Activated CD8-positive, alpha-beta T cell treated with anti-CD3 and anti-CD28 coated beads, Interleukin-2, amount 10 ng/mL, durations not matched to agents 7 days and 5 days (primary cell): ENCODE data around the gene PPM1N. TPM values are rescaled to one million over a fixed set of nuclear protein-coding genes. Genes with fewer than 3 reads are reported as not detected.

Experiments used
- ATAC-seq: fragments of 150-1000 bp; cut with Tn5 transposase; one replicate; pipeline ENCODE4 v1.10.0; 2021; ENCODE audit warnings: moderate library complexity
- CTCF ChIA-PET: fragments of 350-600 bp; sonication (Branson Sonifier 250); formaldehyde crosslinking; loops from one replicate; lab custom pipeline; 2021; ENCODE audit warnings: antibody characterized with exemption; lab: Charles Lee
- POLR2A ChIA-PET: fragments of 350-600 bp; sonication (Branson Sonifier 250); formaldehyde crosslinking; loops from one replicate; lab custom pipeline; 2021; ENCODE audit warnings: antibody characterized with exemption; lab: Charles Lee
- DNase-seq: peaks from one replicate; pipeline ENCODE4 v3.0.0-alpha.2; 2020
- H3K27ac Mint-ChIP-seq: one replicate; pipeline ENCODE4 v1.8.0; 2021; ENCODE audit warnings: mild to moderate bottlenecking, mixed read lengths
- H3K27me3 Mint-ChIP-seq: one replicate; pipeline ENCODE4 v1.8.0; 2021; ENCODE audit warnings: low read depth, mixed read lengths
- H3K36me3 Mint-ChIP-seq: one replicate; pipeline ENCODE4 v1.8.0; 2021; ENCODE audit warnings: low read depth, mixed read lengths
- H3K4me1 Mint-ChIP-seq: one replicate; pipeline ENCODE4 v1.8.0; 2021; ENCODE audit warnings: low read depth, mixed read lengths
- H3K4me3 Mint-ChIP-seq: one replicate; pipeline ENCODE4 v1.8.0; 2021; ENCODE audit warnings: mild to moderate bottlenecking, mixed read lengths
- H3K9me3 Mint-ChIP-seq: one replicate; pipeline ENCODE4 v1.8.0; 2022; ENCODE audit warnings: mixed read lengths; ENCODE audit not compliant: insufficient read depth
- total RNA-seq, 2 experiments: library from RNA; stranded (reverse); gene quantifications; one replicate each; pipeline ENCODE4 v1.2.3, GENCODE V29; 2021

PPM1N gene
- total RNA-seq, 2 experiments from 2014 or later, result 1.6 to 3.2 TPM

DNA sequence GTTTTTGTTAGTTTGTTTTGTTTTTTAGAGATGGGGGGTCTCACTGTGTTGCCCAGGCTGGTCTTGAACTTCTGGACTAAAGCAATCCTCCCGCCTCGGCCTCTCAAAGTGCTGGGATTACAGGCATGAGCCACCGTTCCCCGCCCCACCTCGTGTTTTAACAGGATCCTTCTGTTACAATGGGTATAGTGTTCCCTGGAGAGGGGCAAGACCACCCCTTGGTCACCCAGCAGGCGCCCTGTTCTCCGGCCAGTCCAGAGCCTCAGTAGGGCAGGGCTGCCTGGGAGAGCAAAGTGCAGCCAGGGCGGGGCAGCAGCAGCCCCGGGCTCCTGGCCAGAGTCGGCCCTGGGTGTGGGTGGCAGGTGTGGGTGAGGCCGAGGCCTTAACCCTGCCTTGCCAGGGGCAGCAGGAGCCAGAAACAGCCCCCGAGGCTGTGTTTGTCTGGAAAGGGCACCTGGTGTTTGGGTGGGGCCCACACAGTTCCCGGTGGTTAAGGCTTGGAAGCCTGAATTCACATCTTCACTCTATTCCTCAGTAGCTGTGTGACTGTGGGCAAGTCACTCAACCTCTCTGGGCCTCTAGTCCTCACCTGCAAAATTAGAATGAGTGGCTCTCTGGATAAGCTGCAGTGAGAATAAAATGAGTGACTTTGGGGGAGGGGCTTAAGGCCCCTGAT is 16.3 kb downstream of the PPM1N start:
- Mint-ChIP-seq H3K27ac (peak overlapping the region; percentile 85), H3K27me3 (no peaks in the 10 kb centered on the region), H3K4me1 (peaks cover 77% of the 10 kb centered on the region), H3K9me3 (no peaks in the 10 kb centered on the region), H3K4me3 (peak overlapping the region; percentile 57), H3K36me3 (peaks cover 54% of the 10 kb centered on the region)
- DNase-seq (no peak), ATAC-seq (peak; percentile 30)
- POLR2A ChIA-PET, result interaction anchor here (0.6 kb wide), 1 partner anchor 123 kb away, joined by 3 read pairs; no protein-coding TSS in a partner anchor
- CTCF ChIA-PET, result interaction anchor here (0.8 to 2.6 kb wide), 6 partner anchors 9 to 203 kb away, joined by 3 to 13 read pairs (median 6); no protein-coding TSS in a partner anchor

DNA sequence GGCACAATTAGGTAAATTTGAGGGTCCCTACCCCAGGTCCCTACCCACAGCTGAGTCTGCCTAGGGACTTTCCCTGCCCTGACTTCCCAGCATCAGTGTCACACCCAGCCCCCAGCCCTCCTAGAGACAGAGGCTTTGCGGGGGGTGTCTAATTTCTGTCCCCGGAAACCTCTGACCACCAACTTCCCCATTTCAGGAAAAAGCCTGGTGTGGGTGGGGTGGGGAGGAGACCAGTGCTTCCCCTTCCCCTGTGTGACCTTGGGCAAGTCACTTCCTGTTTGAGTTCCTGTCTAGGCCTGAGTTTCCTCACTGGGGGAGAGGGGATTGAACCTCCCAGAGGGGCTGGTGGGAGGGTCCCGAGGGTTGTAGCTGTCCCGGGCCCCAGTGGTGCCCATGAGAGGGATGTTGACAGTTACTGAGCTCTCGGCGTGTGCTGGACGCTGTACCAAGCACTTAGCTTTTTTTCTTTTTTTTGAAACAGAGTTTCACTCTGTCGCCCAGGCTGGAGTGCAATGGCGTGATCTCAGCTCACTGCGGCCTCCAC is 16.9 kb downstream of the PPM1N start:
- ATAC-seq (peak; percentile 41), DNase-seq (no peak)
- CTCF ChIA-PET, result interaction anchor here (0.7 to 2.6 kb wide), 9 partner anchors 9 to 202 kb away, joined by 3 to 13 read pairs (median 3); partner anchors contain the start of gene QPCTL
- POLR2A ChIA-PET, result interaction anchor here (0.6 kb wide), 1 partner anchor 123 kb away, joined by 3 read pairs; no protein-coding TSS in a partner anchor
- peak overlapping the region; percentile 57 for H3K4me3 Mint-ChIP-seq
- no peaks in the 10 kb centered on the region for H3K9me3 Mint-ChIP-seq
- no peaks in the 10 kb centered on the region for H3K27me3 Mint-ChIP-seq
- H3K4me1 Mint-ChIP-seq, result peaks cover 71% of the 10 kb centered on the region
- peak overlapping the region; percentile 85 for H3K27ac Mint-ChIP-seq
- H3K36me3 Mint-ChIP-seq, result peaks cover 52% of the 10 kb centered on the region

- peak overlapping the region; percentile 57 for H3K4me3 Mint-ChIP-seq
- H3K27me3 Mint-ChIP-seq, result no peaks in the 10 kb centered on the region
- POLR2A ChIA-PET, result no interaction called here
- H3K9me3 Mint-ChIP-seq, result no peaks in the 10 kb centered on the region
- CTCF ChIA-PET, result interaction anchor here (0.7 to 2.6 kb wide), 10 partner anchors 9 to 201 kb away, joined by 3 to 13 read pairs (median 3); partner anchors contain the start of gene QPCTL
- DNase-seq (no peak), ATAC-seq (no peak)
- H3K36me3 Mint-ChIP-seq, result peaks cover 50% of the 10 kb centered on the region
- H3K4me1 Mint-ChIP-seq, result peaks cover 69% of the 10 kb centered on the region
- peak overlapping the region; percentile 85 for H3K27ac Mint-ChIP-seq
These were observed 17.7 kb downstream of the PPM1N start for GRCh38 chr19:45515807-45516401.

- DNase-seq, result no peak
- Mint-ChIP-seq H3K27ac (peak overlapping the region; percentile 71), H3K4me1 (peaks cover 63% of the 10 kb centered on the region), H3K4me3 (no peak overlapping the region), H3K36me3 (peaks cover 46% of the 10 kb centered on the region), H3K9me3 (no peaks in the 10 kb centered on the region), H3K27me3 (no peaks in the 10 kb centered on the region)
- ATAC-seq, result no peak
- ChIA-PET POLR2A (no interaction called here), CTCF (interaction anchor here (1.1 kb wide), 1 partner anchor 78 kb away, joined by 3 read pairs; no protein-coding TSS in a partner anchor)
These were observed 19.0 kb downstream of the PPM1N start for GRCh38 chr19:45517238-45517637.

GRCh38 chr19:45517641-45518468 is 19.6 kb downstream of the PPM1N start:
- ChIA-PET CTCF (no interaction called here), POLR2A (no interaction called here)
- Mint-ChIP-seq H3K36me3 (peaks cover 48% of the 10 kb centered on the region), H3K4me3 (no peak overlapping the region), H3K9me3 (no peaks in the 10 kb centered on the region), H3K27me3 (no peaks in the 10 kb centered on the region), H3K4me1 (peaks cover 63% of the 10 kb centered on the region), H3K27ac (peak overlapping the region; percentile 71)
- ATAC-seq (no peak), DNase-seq (no peak)

DNA sequence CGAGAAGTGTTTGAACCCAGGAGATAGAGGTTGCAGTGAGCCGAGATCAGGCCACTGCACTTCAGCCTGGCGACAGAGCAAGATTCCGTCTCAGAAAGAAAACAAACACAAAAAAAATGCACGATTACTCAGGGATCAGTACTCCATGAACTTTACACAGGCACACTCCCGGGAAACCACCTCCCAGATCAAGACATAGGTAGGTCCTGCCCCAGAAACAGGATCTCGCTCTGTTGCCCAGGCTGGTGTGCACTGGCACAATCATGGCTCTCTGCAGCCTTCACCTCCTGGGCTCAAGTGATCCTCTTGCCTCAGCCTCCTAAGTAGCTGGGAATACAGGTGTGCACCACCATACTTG is 20.2 kb downstream of the PPM1N start:
- H3K27ac Mint-ChIP-seq, result peak overlapping the region; percentile 34
- H3K4me3 Mint-ChIP-seq, result no peak overlapping the region
- H3K4me1 Mint-ChIP-seq, result peaks cover 61% of the 10 kb centered on the region

GRCh38 chr19:45522010-45522941 is 24.0 kb downstream of the PPM1N start:
- no peaks in the 10 kb centered on the region for H3K27me3 Mint-ChIP-seq
- H3K4me1 Mint-ChIP-seq, result peaks cover 37% of the 10 kb centered on the region
- CTCF ChIA-PET, result interaction anchor here (0.8 to 1.0 kb wide), 2 partner anchors 36 to 121 kb away, joined by 3 to 4 read pairs; no protein-coding TSS in a partner anchor
- POLR2A ChIA-PET, result no interaction called here
- no peak overlapping the region for H3K27ac Mint-ChIP-seq
- no peak overlapping the region for H3K4me3 Mint-ChIP-seq
- no peak for ATAC-seq
- H3K9me3 Mint-ChIP-seq, result no peaks in the 10 kb centered on the region
- H3K36me3 Mint-ChIP-seq, result peaks cover 64% of the 10 kb centered on the region
- no peak for DNase-seq

More for the DNA sequence above, 20.2 kb downstream of the PPM1N start:
- no peak for DNase-seq
- Mint-ChIP-seq H3K27me3 (no peaks in the 10 kb centered on the region), H3K36me3 (peaks cover 47% of the 10 kb centered on the region), H3K9me3 (no peaks in the 10 kb centered on the region)
- POLR2A ChIA-PET, result no interaction called here
- CTCF ChIA-PET, result no interaction called here
- no peak for ATAC-seq

GRCh38 chr19:45523642-45524256 is 25.5 kb downstream of the PPM1N start:
- ATAC-seq (peak; percentile 98), DNase-seq (peak; percentile 83)
- POLR2A ChIA-PET, result no interaction called here
- peaks cover 34% of the 10 kb centered on the region for H3K4me1 Mint-ChIP-seq
- no peak overlapping the region for H3K4me3 Mint-ChIP-seq
- H3K36me3 Mint-ChIP-seq, result peaks cover 66% of the 10 kb centered on the region
- CTCF ChIA-PET, result interaction anchor here (0.7 to 1.0 kb wide), 2 partner anchors 35 to 118 kb away, joined by 3 to 4 read pairs; no protein-coding TSS in a partner anchor
- no peaks in the 10 kb centered on the region for H3K9me3 Mint-ChIP-seq
- H3K27me3 Mint-ChIP-seq, result peaks cover 2% of the 10 kb centered on the region
- H3K27ac Mint-ChIP-seq, result peak overlapping the region; percentile 7

GRCh38 chr19:45524575-45525129 is 26.4 kb downstream of the PPM1N start:
- ATAC-seq (no peak), DNase-seq (no peak)
- Mint-ChIP-seq H3K4me1 (peaks cover 36% of the 10 kb centered on the region), H3K27me3 (peaks cover 2% of the 10 kb centered on the region), H3K27ac (no peak overlapping the region), H3K36me3 (peaks cover 70% of the 10 kb centered on the region), H3K9me3 (no peaks in the 10 kb centered on the region), H3K4me3 (no peak overlapping the region)
- CTCF ChIA-PET, result interaction anchor here (0.7 to 1.0 kb wide), 4 partner anchors 9 to 168 kb away, joined by 3 to 5 read pairs (median 4); partner anchors contain the start of gene QPCTL
- POLR2A ChIA-PET, result interaction anchor here (0.6 kb wide), 1 partner anchor 44 kb away, joined by 5 read pairs; no protein-coding TSS in a partner anchor

DNA sequence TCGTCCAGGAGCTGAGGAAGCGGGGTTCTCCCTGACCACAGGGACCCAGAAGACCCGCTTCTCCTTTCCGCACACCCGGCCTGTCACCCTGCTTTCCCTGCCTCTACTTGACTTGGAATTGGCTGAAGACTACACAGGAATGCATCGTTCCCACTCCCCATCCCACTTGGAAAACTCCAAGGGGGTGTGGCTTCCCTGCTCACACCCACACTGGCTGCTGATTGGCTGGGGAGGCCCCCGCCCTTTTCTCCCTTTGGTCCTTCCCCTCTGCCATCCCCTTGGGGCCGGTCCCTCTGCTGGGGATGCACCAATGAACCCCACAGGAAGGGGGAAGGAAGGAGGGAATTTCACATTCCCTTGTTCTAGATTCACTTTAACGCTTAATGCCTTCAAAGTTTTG is 27.9 kb downstream of the PPM1N start:
- Mint-ChIP-seq H3K4me1 (peaks cover 28% of the 10 kb centered on the region), H3K27me3 (peaks cover 2% of the 10 kb centered on the region), H3K27ac (no peak overlapping the region), H3K36me3 (peaks cover 60% of the 10 kb centered on the region), H3K9me3 (no peaks in the 10 kb centered on the region), H3K4me3 (no peak overlapping the region)
- ChIA-PET CTCF (interaction anchor here (0.6 to 2.9 kb wide), 2 partner anchors 32 to 38 kb away, joined by 3 to 19 read pairs; no protein-coding TSS in a partner anchor), POLR2A (no interaction called here)
- no peak for DNase-seq
- no peak for ATAC-seq
